HG02798 (cell line): ENCODE results near the gene INHBB.
"Not testable (repeated sequence)": the region's sequence is repeated elsewhere in the genome, so short reads cannot be mapped to it uniquely, and the experiment has no call there.

Experiments
- ATAC-seq: cut with Tn5 transposase; IDR thresholded peaks from one replicate; pipeline ENCODE4 v1.9.1; 2021; ENCODE audit warnings: mild to moderate bottlenecking; ENCODE audit not compliant: unreplicated experiment, poor library complexity

The INHBB gene

GRCh38 chr2:120376679-120377640, 31.0 kb downstream of the INHBB start:
- ATAC-seq, result no peak

- ATAC-seq, result no peak
These were observed 32.7 kb downstream of the INHBB start for GRCh38 chr2:120378605-120379004.

- no peak for ATAC-seq
These were observed 34.3 kb downstream of the INHBB start for GRCh38 chr2:120379916-120380893.

- no peak for ATAC-seq
These were observed 35.3 kb downstream of the INHBB start for GRCh38 chr2:120381192-120381591.

GRCh38 chr2:120381661-120382060, 35.7 kb downstream of the INHBB start:
- no peak for ATAC-seq

- no peak for ATAC-seq
These were observed 36.7 kb downstream of the INHBB start for GRCh38 chr2:120382541-120383144.

GRCh38 chr2:120383191-120383590, 37.3 kb downstream of the INHBB start:
- ATAC-seq, result no peak

GRCh38 chr2:120383631-120384340, 37.9 kb downstream of the INHBB start:
- ATAC-seq, result no peak

GRCh38 chr2:120384486-120385354, 38.8 kb downstream of the INHBB start:
- peak; percentile 75 for ATAC-seq

GRCh38 chr2:120385355-120386127, 39.6 kb downstream of the INHBB start:
- ATAC-seq, result no peak

- no peak for ATAC-seq
These were observed 42.5 kb downstream of the INHBB start for GRCh38 chr2:120388222-120389035.

GRCh38 chr2:120389036-120389391, 43.1 kb downstream of the INHBB start:
- no peak for ATAC-seq

GRCh38 chr2:120390381-120391055, 44.6 kb downstream of the INHBB start:
- no peak for ATAC-seq

- not testable (repeated sequence) for ATAC-seq
These were observed 45.4 kb downstream of the INHBB start for GRCh38 chr2:120391382-120391781.

- ATAC-seq, result no peak
These were observed 46.2 kb downstream of the INHBB start for GRCh38 chr2:120391911-120392665.

- no peak for ATAC-seq
These were observed 47.0 kb downstream of the INHBB start for GRCh38 chr2:120392923-120393322.
